Panc1 (cell line): Measurements from ENCODE around the gene MTF1. TPM values are rescaled to one million over a fixed set of nuclear protein-coding genes. Genes with fewer than 3 reads are reported as not detected.
"Not testable (repeated sequence)": the region's sequence is repeated elsewhere in the genome, so short reads cannot be mapped to it uniquely, and the experiment has no call there.

Experiments
- ATAC-seq: fragments of 200-7000 bp; cut with Tn5 transposase; 2 replicates; pipeline ENCODE4 v1.9.1; 2020; ENCODE audit warnings: mild to moderate bottlenecking, moderate library complexity
- BruUV-seq: library from RNA; stranded (reverse); fragments of 400-500 nt; replicated peaks from 2 replicates; lab custom pipeline; 2021; lab: Mats Ljungman, UMichigan
- CTCF ChIA-PET: fragments of 300-600 bp; sonication (Branson Sonifier 250); formaldehyde crosslinking; loops from one replicate; lab custom pipeline; 2022; ENCODE audit warnings: antibody characterized with exemption; lab: Charles Lee
- POLR2A ChIA-PET: fragments of 300-600 bp; sonication (Branson Sonifier 250); formaldehyde crosslinking; loops from one replicate; lab custom pipeline; 2022; ENCODE audit warnings: antibody characterized with exemption; lab: Charles Lee
- DNase-seq: peaks from one replicate; pipeline ENCODE4 v3.0.0-alpha.2; 2010; ENCODE audit warnings: low read depth, low spot score
- H3K27ac ChIP-seq: 2 replicates; pipeline ENCODE4 v1.5.1; 2011; ENCODE audit warnings: mild to moderate bottlenecking, low read length, inconsistent platforms
- H3K27me3 ChIP-seq: fragments of 200-500 bp; sonication (Bioruptor generic); 2 replicates; pipeline ENCODE4 v1.6.0; 2014; ENCODE audit warnings: low read length, inconsistent platforms; ENCODE audit not compliant: control insufficient read depth, insufficient read depth
- H3K36me3 ChIP-seq: fragments of 200-500 bp; sonication (Bioruptor generic); 2 replicates; pipeline ENCODE4 v1.5.1; 2014; ENCODE audit warnings: inconsistent platforms, mild to moderate bottlenecking, low read length, moderate library complexity; ENCODE audit not compliant: control insufficient read depth, insufficient read depth
- H3K4me1 ChIP-seq: 2 replicates; pipeline ENCODE4 v1.5.1; 2011; ENCODE audit warnings: inconsistent platforms, mild to moderate bottlenecking, low read length, moderate library complexity; ENCODE audit not compliant: control insufficient read depth, insufficient read depth
- H3K4me3 ChIP-seq, 2 experiments: 2 replicates each; pipeline ENCODE4 v1.5.1; 2011 to 2012; ENCODE audit warnings: low read depth in 2 of 2, low read length in 2 of 2, mild to moderate bottlenecking in 2 of 2, inconsistent platforms in 1 of 2, moderate library complexity in 1 of 2
- H3K9me3 ChIP-seq: fragments of 200-500 bp; sonication (Bioruptor generic); 2 replicates; pipeline ENCODE4 v1.5.1; 2014; ENCODE audit warnings: low read depth, mild to moderate bottlenecking, inconsistent platforms, low read length, moderate library complexity; ENCODE audit not compliant: control insufficient read depth, insufficient read depth
- POLR2AphosphoS5 ChIP-seq: IDR thresholded peaks from 2 replicates; pipeline ENCODE4 v1.6.1; 2012; ENCODE audit warnings: mild to moderate bottlenecking, low read depth, low read length, moderate library complexity
- SIN3A ChIP-seq: IDR thresholded peaks from 2 replicates; pipeline ENCODE4 v1.6.1; 2012; ENCODE audit warnings: low read depth, mild to moderate bottlenecking, low read length, moderate library complexity, borderline replicate concordance; ENCODE audit not compliant: insufficient read depth
- TCF7L2 ChIP-seq: IDR thresholded peaks from 2 replicates; pipeline ENCODE4 v1.6.1; 2011; ENCODE audit warnings: mild to moderate bottlenecking, low read depth, low read length, inconsistent platforms
- in situ Hi-C: cut with HindIII; loops from 2 replicates; pipeline ENCODE4 v1.10.0; 2016; ENCODE audit warnings: low sequenced_read_pairs, low pct_unique_long_range_greater_than_20kb
- intact Hi-C: fragments of 100-400 bp; cut with micrococcal nuclease; formaldehyde crosslinking; loops from one replicate; pipeline ENCODE4 v1.10.0; 2022; ENCODE audit not compliant: unreplicated experiment
- total RNA-seq: library from RNA; stranded (reverse); gene quantifications from one replicate; pipeline ENCODE4 v1.2.1, GENCODE V29; 2021; ENCODE audit not compliant: unreplicated experiment
- TF ChIP-seq, protein P1 (sequence below), 2 experiments: IDR thresholded peaks; 2 replicates each; pipeline ENCODE4 v1.6.1; 2011 to 2012; ENCODE audit warnings: low read depth in 2 of 2, control low read depth in 1 of 2, low read length in 1 of 2, mild to moderate bottlenecking in 1 of 2, moderate library complexity in 1 of 2; ENCODE audit not compliant: insufficient read depth in 1 of 2
- TF ChIP-seq, protein P2 (sequence below): fragments of 450-650 bp; IDR thresholded peaks from 2 replicates; pipeline ENCODE4 v1.5.1; 2017; ENCODE audit warnings: mild to moderate bottlenecking

MTF1 gene
- total RNA-seq, 1 experiment from 2014 or later: 26.2 TPM

- no peaks in the 10 kb centered on the region for H3K9me3 ChIP-seq
- ATAC-seq (no peak), DNase-seq (no peak)
- H3K27me3 ChIP-seq: no peaks in the 10 kb centered on the region
- no peaks in the 10 kb centered on the region for H3K4me1 ChIP-seq
- in situ Hi-C loops: no loop called here
- no peak overlapping the region for H3K4me3 ChIP-seq
- TF ChIP-seq, protein P1, sequence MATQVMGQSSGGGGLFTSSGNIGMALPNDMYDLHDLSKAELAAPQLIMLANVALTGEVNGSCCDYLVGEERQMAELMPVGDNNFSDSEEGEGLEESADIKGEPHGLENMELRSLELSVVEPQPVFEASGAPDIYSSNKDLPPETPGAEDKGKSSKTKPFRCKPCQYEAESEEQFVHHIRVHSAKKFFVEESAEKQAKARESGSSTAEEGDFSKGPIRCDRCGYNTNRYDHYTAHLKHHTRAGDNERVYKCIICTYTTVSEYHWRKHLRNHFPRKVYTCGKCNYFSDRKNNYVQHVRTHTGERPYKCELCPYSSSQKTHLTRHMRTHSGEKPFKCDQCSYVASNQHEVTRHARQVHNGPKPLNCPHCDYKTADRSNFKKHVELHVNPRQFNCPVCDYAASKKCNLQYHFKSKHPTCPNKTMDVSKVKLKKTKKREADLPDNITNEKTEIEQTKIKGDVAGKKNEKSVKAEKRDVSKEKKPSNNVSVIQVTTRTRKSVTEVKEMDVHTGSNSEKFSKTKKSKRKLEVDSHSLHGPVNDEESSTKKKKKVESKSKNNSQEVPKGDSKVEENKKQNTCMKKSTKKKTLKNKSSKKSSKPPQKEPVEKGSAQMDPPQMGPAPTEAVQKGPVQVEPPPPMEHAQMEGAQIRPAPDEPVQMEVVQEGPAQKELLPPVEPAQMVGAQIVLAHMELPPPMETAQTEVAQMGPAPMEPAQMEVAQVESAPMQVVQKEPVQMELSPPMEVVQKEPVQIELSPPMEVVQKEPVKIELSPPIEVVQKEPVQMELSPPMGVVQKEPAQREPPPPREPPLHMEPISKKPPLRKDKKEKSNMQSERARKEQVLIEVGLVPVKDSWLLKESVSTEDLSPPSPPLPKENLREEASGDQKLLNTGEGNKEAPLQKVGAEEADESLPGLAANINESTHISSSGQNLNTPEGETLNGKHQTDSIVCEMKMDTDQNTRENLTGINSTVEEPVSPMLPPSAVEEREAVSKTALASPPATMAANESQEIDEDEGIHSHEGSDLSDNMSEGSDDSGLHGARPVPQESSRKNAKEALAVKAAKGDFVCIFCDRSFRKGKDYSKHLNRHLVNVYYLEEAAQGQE (IDR thresholded peaks at IDR 0.05; ENCODE audit: insufficient read depth in 1 of 2, low read depth in 2 of 2, low read length in 1 of 2): no peak
- no TSS peak for BruUV-seq
- no peaks in the 10 kb centered on the region for H3K36me3 ChIP-seq
- H3K27ac ChIP-seq: no peak overlapping the region
- intact Hi-C loops: no loop called here
- POLR2A ChIA-PET: no interaction called here
- CTCF ChIA-PET: no interaction called here
Observed at GRCh38 chr1:37778654-37779053, 80.7 kb downstream of the MTF1 start.

GRCh38 chr1:37776946-37777516 lies 82.4 kb downstream of the MTF1 start:
- CTCF ChIA-PET: no interaction called here

DNA sequence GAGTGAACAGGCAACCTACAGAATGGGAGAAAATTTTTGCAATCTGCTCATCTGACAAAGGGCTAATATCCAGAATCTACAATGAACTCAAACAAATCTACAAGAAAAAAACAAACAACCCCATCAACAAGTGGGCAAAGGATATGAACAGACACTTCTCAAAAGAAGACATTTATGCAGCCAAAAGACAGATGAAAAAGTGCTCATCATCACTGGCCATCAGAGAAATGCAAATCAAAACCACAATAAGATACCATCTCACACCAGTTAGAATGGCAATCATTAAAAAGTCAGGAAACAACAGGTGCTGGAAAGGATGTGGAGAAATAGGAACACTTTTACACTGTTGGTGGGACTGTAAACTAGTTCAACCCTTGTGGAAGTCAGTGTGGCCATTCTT lies 88.0 kb downstream of the MTF1 start:
- DNase-seq, POLR2A ChIA-PET, ATAC-seq, H3K4me1 ChIP-seq, H3K9me3 ChIP-seq, H3K36me3 ChIP-seq, H3K27ac ChIP-seq, H3K4me3 ChIP-seq, in situ Hi-C loops, CTCF ChIA-PET, intact Hi-C loops, BruUV-seq: not testable (repeated sequence)
- peaks cover 11% of the 10 kb centered on the region for H3K27me3 ChIP-seq

More at GRCh38 chr1:37776946-37777516, 82.4 kb downstream of the MTF1 start:
- in situ Hi-C loops (no loop called here), intact Hi-C loops (no loop called here)
- Histone ChIP-seq H3K4me3 (no peak overlapping the region), H3K9me3 (no peaks in the 10 kb centered on the region), H3K36me3 (no peaks in the 10 kb centered on the region), H3K27me3 (no peaks in the 10 kb centered on the region), H3K4me1 (no peaks in the 10 kb centered on the region), H3K27ac (no peak overlapping the region)
- ATAC-seq (peak; percentile 63; the same call in 1 of the 2 replicates), DNase-seq (no peak)
- POLR2A ChIA-PET: interaction anchor here (0.6 kb wide), 1 partner anchor 10 kb away, joined by 6 read pairs; no protein-coding TSS in a partner anchor
- BruUV-seq: no TSS peak
- TF ChIP-seq, protein P1 (IDR thresholded peaks at IDR 0.05; ENCODE audit: insufficient read depth in 1 of 2, low read depth in 2 of 2, low read length in 1 of 2): no peak
- no peak for TF ChIP-seq SIN3A
- TF ChIP-seq, protein P2, sequence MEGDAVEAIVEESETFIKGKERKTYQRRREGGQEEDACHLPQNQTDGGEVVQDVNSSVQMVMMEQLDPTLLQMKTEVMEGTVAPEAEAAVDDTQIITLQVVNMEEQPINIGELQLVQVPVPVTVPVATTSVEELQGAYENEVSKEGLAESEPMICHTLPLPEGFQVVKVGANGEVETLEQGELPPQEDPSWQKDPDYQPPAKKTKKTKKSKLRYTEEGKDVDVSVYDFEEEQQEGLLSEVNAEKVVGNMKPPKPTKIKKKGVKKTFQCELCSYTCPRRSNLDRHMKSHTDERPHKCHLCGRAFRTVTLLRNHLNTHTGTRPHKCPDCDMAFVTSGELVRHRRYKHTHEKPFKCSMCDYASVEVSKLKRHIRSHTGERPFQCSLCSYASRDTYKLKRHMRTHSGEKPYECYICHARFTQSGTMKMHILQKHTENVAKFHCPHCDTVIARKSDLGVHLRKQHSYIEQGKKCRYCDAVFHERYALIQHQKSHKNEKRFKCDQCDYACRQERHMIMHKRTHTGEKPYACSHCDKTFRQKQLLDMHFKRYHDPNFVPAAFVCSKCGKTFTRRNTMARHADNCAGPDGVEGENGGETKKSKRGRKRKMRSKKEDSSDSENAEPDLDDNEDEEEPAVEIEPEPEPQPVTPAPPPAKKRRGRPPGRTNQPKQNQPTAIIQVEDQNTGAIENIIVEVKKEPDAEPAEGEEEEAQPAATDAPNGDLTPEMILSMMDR: no peak
- TF ChIP-seq POLR2AphosphoS5: no peak
- TF ChIP-seq TCF7L2: no peak
